HL-60 (cell line): Measurements from ENCODE around the gene ANXA8.

Source experiments
- DNase-seq, 2 experiments: peaks; one replicate each; pipeline ENCODE4 v3.0.0-alpha.2; 2010 to 2020; ENCODE audit warnings: low read depth in 1 of 2, low spot score in 1 of 2
- H3K27ac ChIP-seq: fragments of 250-450 bp; sonication (Bioruptor Pico); replicated peaks from 2 replicates; pipeline ENCODE4 v1.5.1; 2020; ENCODE audit warnings: mild to moderate bottlenecking, moderate library complexity
- H3K27me3 ChIP-seq: fragments of 250-450 bp; sonication (Bioruptor Pico); 2 replicates; pipeline ENCODE4 v1.5.1; 2021; ENCODE audit warnings: mild to moderate bottlenecking, moderate library complexity; ENCODE audit not compliant: insufficient read depth, poor library complexity, severe bottlenecking
- H3K4me3 ChIP-seq: replicated peaks from 2 replicates; pipeline ENCODE4 v1.5.1; 2011; ENCODE audit warnings: mild to moderate bottlenecking, control low read depth, low read length; ENCODE audit not compliant: insufficient read depth
- CTCF ChIP-seq: IDR thresholded peaks from one replicate; pipeline ENCODE4 v1.5.1; 2011; ENCODE audit warnings: low read length, control low read depth, inconsistent platforms; ENCODE audit not compliant: insufficient read depth
- GABPA ChIP-seq: IDR thresholded peaks from 2 replicates; pipeline ENCODE4 v1.6.1; 2012; ENCODE audit warnings: low read depth
- POLR2AphosphoS5 ChIP-seq: IDR thresholded peaks from 2 replicates; pipeline ENCODE4 v1.6.1; 2012; ENCODE audit warnings: low read depth
- SPI1 ChIP-seq: IDR thresholded peaks from 2 replicates; pipeline ENCODE4 v1.6.1; 2012; ENCODE audit warnings: low read depth, mild to moderate bottlenecking, borderline replicate concordance
- TF ChIP-seq, protein P1 (sequence below): IDR thresholded peaks from 2 replicates; pipeline ENCODE4 v1.6.1; 2012; ENCODE audit warnings: low read depth; ENCODE audit not compliant: insufficient replicate concordance

ANXA8 gene

GRCh38 chr10:47423476-47423875 lies 60.4 kb downstream of the ANXA8 start:
- no peaks in the 10 kb centered on the region for H3K27me3 ChIP-seq
- no peak overlapping the region for H3K27ac ChIP-seq
- H3K4me3 ChIP-seq, result no peak overlapping the region
- TF ChIP-seq CTCF (no peak), POLR2AphosphoS5 (no peak), GABPA (no peak), SPI1 (no peak)
- TF ChIP-seq, protein P1, sequence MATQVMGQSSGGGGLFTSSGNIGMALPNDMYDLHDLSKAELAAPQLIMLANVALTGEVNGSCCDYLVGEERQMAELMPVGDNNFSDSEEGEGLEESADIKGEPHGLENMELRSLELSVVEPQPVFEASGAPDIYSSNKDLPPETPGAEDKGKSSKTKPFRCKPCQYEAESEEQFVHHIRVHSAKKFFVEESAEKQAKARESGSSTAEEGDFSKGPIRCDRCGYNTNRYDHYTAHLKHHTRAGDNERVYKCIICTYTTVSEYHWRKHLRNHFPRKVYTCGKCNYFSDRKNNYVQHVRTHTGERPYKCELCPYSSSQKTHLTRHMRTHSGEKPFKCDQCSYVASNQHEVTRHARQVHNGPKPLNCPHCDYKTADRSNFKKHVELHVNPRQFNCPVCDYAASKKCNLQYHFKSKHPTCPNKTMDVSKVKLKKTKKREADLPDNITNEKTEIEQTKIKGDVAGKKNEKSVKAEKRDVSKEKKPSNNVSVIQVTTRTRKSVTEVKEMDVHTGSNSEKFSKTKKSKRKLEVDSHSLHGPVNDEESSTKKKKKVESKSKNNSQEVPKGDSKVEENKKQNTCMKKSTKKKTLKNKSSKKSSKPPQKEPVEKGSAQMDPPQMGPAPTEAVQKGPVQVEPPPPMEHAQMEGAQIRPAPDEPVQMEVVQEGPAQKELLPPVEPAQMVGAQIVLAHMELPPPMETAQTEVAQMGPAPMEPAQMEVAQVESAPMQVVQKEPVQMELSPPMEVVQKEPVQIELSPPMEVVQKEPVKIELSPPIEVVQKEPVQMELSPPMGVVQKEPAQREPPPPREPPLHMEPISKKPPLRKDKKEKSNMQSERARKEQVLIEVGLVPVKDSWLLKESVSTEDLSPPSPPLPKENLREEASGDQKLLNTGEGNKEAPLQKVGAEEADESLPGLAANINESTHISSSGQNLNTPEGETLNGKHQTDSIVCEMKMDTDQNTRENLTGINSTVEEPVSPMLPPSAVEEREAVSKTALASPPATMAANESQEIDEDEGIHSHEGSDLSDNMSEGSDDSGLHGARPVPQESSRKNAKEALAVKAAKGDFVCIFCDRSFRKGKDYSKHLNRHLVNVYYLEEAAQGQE, result no peak
- DNase-seq, result no peak

DNA sequence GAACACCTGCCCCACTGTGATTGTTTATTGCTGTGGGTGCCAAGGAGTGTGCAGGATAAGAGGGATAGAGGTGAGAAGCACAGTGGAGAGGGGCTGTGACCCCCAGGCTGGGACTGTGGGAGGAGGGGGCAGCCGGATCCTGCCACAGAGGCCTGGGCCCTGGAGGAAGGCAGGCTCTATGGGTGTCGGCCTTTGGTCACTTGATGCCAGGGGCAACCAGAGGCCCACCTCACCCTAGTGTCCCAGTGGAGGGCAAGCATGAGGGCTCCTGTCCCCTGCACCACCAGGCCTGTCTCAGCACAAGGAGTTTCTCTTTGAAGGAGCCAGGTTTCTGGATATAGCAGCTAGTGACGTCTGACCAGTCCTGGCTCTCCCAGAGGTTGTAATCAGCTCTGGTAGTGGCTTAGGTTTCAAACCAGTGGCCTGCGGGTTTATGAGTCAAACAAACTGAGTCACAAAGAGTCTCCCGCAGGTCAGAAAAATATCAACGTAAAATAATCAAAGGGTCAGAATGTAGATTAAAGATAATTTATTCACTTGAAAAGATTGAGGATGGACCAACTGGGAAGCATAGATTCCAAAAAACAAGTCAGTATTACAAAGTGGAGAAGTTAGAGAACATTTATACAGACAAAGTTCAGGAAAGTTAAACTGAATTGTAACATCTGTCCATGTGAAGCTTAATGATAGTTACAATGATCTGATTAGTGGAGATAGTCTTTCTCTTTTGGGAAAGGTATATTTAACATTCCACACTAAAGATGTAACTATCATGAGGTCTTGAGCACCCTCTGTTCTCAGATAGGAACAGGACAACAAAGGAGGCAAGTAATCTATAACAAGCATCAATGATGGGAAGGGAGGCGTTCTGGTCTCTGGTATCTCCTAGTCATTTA lies 62.6 kb downstream of the ANXA8 start:
- no peak overlapping the region for H3K4me3 ChIP-seq
- H3K27me3 ChIP-seq, result no peaks in the 10 kb centered on the region
- no peak for DNase-seq
- no peak for TF ChIP-seq SPI1
- no peak for TF ChIP-seq CTCF
- TF ChIP-seq POLR2AphosphoS5, result no peak
- TF ChIP-seq, protein P1, result no peak
- no peak for TF ChIP-seq GABPA
- H3K27ac ChIP-seq, result no peak overlapping the region

GRCh38 chr10:47420305-47421056 lies 63.4 kb downstream of the ANXA8 start:
- TF ChIP-seq CTCF (no peak), SPI1 (no peak), POLR2AphosphoS5 (no peak), GABPA (no peak)
- TF ChIP-seq, protein P1, result no peak
- Histone ChIP-seq H3K27ac (no peak overlapping the region), H3K27me3 (no peaks in the 10 kb centered on the region), H3K4me3 (no peak overlapping the region)
- DNase-seq, result no peak
